ENCODE measurements around the gene TSHZ2.

DNA sequence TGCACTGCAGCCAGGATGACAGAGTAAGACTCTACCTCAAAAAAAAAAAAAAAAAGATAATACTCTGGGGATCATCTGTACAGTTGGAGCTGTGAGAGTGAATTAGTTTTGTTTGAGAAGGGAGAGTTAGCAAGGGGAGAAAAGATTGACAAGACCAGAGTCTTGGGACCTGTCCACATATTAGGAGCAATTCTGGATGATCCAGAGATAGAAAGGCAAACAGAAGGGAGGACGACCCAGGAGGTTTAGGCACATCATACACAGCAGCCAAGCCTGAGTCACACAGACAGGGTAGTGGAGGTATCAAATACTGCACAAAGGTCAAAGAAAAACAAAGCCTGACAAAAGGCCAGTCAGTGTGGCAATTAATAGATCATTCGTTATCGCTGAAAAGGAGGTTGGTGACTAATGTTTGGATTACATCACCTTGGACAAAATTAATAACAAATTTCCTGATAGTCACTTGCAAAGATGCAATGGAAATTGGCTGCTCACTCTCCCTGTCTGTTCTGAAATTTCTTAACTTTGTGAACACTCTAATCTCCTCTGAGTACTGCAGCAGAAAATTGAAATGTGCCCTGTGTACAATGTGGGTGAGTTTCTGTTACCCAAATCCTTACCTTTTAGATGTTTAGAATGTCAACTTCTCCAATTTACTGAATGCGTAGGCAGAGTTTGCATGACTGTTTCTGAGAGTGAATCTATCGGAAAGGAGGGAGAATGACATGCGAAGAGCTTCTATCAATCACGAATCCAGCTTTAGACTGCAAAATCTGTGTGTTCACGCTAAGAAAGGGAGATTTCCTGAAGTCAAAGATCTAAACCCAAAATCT lies 105.4 kb downstream of the TSHZ2 start:
- TF ChIP-seq REST (IDR thresholded peaks at IDR 0.05; ENCODE audit: low read depth) (no peak), FOXM1 (IDR thresholded peaks at IDR 0.05; ENCODE audit: borderline replicate concordance, low read depth) (no peak), TCF12 (IDR thresholded peaks at IDR 0.05; ENCODE audit: low read depth) (no peak), YY1 (IDR thresholded peaks at IDR 0.05; ENCODE audit: low read depth) (no peak), EGR1 (IDR thresholded peaks at IDR 0.05) (no peak), EP300 (IDR thresholded peaks at IDR 0.05; ENCODE audit: borderline replicate concordance) (no peak), CREB1 (IDR thresholded peaks at IDR 0.05; ENCODE audit: low read depth) (no peak)
- TF ChIP-seq, protein P1, sequence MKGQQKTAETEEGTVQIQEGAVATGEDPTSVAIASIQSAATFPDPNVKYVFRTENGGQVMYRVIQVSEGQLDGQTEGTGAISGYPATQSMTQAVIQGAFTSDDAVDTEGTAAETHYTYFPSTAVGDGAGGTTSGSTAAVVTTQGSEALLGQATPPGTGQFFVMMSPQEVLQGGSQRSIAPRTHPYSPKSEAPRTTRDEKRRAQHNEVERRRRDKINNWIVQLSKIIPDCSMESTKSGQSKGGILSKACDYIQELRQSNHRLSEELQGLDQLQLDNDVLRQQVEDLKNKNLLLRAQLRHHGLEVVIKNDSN (IDR thresholded peaks at IDR 0.05), result no peak

Data from Ishikawa (cell line).